HG03521 (cell line): ENCODE data around the gene FMNL3.
"Not testable (repeated sequence)": the region's sequence is repeated elsewhere in the genome, so short reads cannot be mapped to it uniquely, and the experiment has no call there.

Experiments used
- ATAC-seq: cut with Tn5 transposase; IDR thresholded peaks from one replicate; pipeline ENCODE4 v1.9.1; 2021; ENCODE audit warnings: mild to moderate bottlenecking, moderate library complexity; ENCODE audit not compliant: unreplicated experiment

FMNL3 gene, protein sequence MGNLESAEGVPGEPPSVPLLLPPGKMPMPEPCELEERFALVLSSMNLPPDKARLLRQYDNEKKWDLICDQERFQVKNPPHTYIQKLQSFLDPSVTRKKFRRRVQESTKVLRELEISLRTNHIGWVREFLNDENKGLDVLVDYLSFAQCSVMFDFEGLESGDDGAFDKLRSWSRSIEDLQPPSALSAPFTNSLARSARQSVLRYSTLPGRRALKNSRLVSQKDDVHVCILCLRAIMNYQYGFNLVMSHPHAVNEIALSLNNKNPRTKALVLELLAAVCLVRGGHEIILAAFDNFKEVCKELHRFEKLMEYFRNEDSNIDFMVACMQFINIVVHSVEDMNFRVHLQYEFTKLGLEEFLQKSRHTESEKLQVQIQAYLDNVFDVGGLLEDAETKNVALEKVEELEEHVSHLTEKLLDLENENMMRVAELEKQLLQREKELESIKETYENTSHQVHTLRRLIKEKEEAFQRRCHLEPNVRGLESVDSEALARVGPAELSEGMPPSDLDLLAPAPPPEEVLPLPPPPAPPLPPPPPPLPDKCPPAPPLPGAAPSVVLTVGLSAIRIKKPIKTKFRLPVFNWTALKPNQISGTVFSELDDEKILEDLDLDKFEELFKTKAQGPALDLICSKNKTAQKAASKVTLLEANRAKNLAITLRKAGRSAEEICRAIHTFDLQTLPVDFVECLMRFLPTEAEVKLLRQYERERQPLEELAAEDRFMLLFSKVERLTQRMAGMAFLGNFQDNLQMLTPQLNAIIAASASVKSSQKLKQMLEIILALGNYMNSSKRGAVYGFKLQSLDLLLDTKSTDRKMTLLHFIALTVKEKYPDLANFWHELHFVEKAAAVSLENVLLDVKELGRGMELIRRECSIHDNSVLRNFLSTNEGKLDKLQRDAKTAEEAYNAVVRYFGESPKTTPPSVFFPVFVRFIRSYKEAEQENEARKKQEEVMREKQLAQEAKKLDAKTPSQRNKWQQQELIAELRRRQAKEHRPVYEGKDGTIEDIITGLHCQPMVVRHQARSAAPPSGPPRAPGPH

DNA sequence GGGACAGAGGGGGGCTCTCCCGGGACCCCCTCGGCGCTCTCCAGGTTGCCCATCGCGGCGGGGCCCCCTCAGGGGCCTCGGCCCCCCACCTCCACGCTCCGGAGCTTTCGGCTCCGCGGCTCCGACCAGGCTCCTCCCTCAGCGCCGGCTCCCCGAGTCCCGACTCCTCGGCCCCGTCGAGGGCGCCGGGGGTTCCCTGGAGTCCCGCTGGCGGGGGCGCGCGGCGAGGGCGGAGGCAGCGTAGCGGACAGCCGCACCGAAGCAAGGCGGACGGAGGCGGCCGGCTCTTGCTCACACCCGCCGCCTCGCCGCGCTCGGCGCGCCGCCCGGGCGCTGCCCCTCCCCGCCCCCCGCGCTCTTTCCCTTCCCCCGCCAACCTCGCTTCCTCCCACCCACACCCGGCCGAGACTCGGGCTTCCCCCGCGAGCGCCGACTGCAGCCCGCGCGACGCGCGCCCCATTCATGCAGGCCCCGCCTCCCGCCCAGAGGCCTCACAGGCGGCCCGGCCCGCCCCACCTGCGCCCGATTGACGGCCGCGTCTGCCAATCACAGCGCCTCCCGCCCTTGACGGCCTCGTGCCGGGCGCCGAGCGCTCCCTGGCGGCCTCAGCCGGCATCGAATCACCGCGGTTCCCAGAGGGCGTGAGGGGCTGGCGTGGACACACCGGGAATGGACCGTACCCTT lies at the start of gene FMNL3:
Gene FMNL3, minus strand, starts transcription at position 278 of the 684 bp plus-strand sequence. Its CDS starts 225 bp downstream, at position 53.
- peak; percentile 82 for ATAC-seq

DNA sequence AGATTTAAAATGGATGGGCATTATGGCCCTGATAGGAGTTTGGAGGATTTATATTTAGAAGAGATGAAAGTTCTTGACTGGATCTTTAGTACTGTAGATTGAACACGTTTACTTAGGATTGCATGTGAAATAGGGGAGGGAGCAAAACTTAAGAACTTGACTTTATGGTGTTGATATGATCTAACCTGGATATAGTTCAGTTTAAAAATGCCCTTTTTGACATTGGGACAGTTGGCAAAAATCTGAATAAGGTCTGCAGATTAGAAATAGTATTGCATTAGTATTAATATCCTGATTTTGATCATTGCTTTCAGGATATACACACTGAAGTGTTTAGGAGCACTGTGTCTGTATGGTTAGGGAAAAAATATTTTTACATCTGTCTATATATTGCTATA lies 43.8 kb upstream of the FMNL3 start:
- no peak for ATAC-seq

DNA sequence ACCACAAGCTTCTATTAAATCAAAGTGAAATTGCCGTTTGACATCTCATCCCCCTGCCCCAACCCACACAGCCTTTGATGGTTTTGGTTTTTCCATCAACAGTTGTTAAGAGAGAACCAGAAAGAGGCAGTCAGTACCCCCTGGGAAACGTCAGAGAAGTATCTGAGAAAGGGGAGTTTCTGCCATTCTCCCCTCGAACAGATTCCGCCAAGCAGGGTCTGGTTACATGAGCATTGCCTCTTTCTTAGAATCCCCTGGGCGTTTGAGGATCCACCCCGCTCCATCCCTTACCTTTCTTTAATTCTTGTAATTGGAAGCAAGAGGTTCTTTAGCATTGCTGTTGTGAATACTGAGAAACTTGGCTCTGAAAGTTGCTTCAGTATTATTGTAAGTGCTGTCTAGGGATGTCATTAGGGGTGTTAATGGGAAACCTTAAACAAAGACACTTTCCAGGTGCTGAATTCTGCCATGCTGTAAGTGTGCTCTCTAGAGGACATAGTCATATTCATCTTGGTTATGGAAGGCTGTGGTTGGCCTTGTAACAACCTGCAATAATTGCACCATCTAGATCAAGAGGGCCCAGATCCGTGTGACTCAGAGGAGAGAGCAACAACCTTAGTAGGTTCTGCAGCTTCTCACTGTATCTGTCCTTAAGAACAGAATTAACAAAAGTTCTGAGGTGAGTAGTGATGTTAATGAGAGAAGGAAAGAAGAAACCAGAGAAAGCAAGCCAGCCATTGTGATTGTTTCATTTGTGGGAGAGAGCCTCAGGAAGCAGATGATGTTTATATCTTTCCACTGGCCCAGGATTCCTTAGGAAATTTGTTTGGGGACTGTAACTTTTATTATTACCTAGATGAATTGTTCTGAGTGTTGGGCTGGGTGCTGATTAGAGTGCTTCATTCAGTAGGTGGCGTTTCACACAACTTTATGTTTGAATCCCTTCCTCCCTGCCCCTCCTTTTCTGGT lies 43.1 kb upstream of the FMNL3 start:
- no peak for ATAC-seq

DNA sequence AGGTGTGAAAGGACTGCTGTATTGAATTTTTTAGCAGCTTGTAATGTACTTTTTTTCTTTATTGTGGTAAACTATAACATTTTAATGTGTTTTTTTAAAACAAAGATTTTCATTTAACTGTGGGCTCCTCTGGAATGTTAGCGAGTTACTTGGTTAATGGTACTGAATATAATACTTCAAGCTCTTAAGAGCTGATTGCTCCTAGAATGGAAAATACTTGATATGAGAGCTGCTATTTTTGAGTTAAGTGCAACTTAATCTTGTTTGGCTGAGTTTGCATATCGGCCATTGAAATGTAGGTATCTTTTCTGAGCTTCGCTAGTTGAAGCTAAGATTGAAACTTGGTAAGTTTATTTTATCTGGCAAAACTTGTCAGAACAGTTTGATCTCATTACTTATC lies 41.6 kb upstream of the FMNL3 start:
- no peak for ATAC-seq

DNA sequence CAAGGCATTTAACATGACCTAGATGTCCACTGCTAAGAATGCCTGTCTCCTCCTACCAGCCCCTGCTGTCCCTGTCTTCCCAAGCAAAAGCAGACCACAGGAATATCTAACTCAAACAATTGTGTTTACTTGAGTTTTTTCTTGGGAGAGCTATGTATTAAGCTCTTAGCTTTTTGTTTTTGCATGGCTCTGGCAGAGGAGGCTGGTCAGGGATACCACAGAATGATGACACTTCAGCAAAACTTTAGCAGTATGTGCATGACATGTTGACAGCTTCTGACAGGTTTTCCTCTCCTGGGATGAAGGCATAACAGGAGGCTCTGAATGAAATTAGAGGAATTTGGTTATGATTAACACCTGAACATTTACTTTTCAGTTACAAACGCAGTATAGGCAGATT lies 41.1 kb upstream of the FMNL3 start:
- no peak for ATAC-seq

DNA sequence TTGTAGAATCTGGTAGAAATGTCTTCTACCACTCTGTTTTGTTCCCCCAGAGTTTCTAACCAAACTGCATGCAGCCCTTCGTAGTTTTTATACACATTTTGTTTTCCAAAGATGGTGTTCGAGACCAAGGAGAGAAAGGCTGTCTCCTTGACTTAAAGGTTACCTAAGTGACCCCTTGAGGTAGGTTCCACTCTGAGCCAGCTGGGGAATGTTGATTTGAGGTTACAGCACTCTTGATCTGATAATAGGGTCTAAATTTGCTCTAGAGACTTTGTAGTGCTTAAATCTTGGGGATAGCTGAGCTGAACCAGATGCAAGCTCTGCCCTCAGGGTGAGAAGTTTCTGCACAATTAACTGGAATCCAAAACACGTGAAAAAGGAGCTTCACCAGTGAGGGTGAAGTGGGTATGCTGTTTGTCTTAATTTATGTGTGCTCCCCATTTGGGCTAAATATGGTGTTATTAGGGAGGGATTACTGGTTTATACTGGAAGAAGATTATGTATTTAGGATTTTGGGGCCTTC lies 37.2 kb upstream of the FMNL3 start:
- no peak for ATAC-seq

DNA sequence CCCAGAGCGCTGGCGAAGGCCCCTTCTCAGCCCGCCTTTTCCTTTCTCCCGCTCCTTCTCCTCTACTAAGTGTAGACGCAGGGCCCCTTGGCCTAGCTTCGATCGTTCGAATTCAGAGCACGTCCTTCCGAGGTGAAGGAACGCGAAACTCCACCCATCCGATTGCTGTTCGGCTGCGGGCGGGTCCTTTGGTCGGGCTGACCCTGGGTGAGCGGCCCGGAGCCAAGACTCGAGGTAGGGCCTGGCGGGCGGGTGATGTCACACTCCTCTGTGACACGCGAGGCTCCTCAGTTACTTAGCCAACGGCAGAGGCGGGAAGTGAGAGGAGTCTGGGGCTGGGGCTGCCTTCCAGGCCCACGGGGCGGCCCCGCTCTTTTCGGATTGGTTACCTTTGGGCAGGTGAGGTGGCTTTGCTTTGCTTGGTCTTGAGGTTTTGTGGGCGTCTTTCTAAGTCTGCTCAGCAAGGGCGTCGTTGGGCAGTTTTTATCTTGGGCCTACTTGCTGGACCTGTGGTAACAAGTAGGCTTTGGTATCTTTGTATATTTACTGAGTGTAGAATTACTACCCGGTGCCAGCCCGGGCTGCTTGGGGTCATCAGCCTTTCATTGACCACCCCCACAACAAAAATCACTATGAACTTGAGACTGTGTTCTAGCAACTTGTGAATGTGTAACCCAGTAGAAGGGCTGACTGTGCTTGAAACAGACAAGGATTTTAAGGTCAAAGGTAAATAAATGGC lies 34.8 kb upstream of the FMNL3 start:
- peak; percentile 52 for ATAC-seq

DNA sequence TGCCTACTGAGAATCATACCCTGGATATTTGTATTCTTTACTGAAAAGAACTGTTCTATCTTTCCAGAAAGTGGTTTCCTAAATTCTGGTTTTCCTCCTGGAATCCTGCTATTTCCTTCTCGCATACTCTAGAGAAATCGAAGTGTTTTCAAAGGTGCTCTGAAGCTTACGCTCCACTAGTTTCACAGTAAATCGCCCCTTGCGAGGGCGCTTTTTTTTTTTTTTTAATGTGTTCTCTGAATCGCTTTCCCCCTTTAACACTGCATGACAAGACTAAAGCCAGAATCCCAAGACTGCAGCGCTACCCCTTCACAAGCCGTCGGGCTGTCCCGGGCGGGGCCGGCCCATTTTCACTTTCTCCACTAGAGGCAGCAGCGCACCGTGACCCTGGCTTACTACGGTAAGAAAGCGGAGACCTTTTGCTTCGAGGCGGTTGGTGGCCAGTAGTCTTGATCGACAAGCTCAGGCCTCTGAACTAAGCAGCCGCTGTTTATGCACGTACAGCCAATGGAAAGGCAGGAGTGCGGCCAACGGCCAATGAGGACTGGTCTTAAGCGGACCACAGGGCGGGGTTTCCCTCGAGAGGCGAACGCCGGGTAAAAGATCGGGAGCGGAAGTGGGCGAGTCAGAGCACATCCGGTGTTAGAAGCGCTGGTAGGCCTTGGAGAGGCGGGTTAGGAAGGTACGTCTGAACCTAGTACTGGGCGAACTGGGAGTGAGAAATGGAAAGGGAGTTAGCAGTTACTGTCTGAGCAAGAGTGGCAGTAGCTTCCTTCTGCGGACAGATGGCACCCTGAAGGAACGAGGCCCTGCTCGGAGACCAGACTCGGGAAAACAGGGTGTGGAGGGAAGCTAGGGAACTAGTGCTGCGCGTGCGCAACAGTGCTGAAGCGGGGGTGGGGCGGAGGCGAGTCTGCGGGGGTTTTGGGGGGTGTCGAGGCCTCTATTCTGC lies 34.0 kb upstream of the FMNL3 start, which contains the start of gene TMBIM6:
Gene TMBIM6, plus strand, starts transcription at position 628 of the 952 bp plus-strand sequence. CDS start 10,937 bp downstream, outside the sequence.
- ATAC-seq, result peak; percentile 90

DNA sequence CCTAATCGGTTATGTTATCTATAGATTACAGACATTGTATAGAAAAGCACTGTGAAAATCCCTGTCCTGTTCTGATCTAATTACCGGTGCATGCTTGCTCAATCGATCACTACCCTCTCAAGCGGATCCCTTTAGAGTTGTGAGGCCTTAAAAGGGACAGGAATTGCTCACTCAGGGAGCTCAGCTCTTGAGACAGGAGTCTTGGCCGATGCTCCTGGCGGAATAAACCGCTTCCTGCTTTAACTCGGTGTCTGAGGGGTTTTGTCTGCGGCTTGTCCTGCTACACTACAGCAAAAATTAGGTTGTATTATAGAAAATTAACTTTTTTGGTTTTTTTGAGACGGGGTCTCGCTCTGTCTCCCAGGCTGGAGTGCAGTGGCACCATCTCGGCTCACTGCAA lies 33.1 kb upstream of the FMNL3 start:
- ATAC-seq, result not testable (repeated sequence)

DNA sequence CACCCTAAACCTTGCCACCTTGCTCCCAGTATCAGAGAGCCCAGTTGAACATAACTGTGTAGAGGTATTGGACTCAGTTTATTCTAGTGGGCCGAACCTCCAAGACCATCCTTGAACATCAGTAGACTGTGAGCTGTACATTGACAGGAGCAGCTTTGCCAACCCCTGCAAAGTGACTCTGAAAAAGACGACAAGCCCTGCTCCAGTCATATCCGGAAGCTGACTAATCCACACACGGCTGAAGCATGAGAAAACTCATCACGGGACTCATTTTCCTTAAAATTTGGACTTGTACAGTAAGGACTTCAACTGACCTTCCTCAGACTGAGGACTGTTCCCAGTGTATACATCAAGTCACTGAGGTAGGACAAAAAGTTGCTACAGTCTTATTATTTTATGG lies 31.5 kb upstream of the FMNL3 start:
- ATAC-seq, result not testable (repeated sequence)

DNA sequence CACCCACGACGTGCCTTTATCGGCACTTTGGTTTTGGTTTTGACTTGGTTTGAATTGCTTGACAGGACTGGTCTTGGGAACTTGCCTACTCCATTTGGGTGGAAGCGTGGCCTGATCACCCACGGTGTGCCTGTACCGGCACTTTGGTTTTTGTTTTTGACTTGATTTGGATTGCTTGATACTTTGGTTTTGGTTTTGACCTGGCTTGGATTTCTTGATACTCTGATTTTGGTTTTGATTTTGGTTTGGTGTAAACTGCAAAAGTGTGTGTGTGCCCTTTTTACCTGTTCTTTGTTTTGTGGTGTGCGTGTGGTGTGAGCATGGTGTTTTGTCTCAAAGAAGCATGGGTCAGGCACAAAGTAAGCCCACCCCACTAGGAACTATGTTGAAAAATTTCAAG lies 27.7 kb upstream of the FMNL3 start:
- not testable (repeated sequence) for ATAC-seq

DNA sequence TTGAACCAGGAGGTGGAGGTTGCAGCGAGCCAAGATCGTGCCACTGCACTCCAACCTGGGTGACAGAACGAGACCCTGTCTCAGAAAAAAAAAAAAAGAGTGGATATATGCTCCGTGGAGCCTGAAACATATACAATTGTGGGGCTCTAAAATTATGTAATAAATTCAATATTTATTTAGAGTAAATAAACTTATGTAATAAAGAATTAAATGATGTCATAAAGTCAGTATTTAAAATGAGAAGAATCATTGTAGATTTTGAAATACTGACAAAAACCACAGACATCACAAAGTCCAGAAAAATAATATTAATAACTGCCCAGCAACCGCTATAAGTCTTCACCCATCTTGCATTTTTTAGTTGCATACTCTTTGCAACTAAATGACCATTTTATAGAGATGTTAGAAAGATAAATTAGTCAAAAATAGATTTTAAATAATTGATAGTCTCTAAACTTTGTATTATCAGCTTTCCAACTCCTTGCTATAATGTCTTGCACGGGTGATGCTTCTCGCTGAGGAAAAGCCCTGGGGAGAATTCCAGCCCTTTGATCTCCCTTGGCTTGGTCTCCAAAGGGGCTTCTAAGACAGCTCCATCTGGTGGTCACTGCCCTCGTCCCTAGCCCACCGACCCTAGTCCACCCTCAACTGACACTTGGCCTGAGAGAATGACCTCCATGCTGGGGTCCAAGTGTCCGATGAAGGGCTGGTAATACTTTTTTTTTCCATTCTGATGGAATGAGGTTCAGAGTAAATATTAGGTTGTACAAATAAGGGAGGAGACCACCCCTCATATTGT lies 26.2 kb upstream of the FMNL3 start:
- ATAC-seq, result no peak

DNA sequence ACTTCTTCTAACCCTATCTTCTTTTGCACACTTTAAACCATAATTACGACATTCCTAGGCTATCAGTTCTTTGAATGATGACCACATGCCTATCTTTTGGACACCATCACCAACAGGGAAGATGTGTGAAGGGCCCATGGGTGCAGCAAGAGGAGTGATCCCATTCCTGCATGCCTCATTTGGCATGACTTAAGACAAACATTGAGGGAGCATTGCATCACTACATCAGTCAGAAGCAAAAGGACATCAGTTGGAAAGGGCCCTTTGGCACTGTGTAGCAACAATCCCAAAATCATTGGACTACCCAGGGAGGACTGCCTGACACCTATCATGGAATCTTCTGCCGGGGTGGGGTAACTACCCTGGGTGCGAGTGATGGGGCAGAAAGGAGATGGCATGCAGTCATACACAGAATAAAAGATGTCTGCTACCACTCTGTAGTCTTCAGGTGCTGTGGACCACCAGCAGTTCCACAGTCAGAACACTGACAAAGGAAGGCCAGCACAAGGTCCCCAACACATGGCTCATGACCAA lies 23.4 kb upstream of the FMNL3 start:
- no peak for ATAC-seq

DNA sequence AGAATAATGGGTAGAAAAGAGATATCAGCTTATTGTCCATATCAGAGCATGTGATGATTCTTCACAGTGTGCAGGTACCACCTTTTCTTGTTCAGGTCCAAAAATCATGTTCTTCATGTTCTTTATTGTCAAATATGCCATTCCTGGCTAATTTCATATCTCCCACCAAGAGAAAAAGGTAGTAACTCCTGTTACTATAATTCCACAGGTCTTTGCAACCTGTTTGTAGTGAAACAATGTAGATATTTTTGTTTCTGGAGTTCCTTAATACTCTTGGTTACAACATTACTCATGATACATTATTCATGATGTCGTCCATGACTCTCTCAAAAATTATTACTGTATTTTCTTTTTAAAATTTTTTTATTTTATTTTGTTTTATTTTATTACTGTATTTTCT lies 22.8 kb upstream of the FMNL3 start:
- ATAC-seq, result no peak

DNA sequence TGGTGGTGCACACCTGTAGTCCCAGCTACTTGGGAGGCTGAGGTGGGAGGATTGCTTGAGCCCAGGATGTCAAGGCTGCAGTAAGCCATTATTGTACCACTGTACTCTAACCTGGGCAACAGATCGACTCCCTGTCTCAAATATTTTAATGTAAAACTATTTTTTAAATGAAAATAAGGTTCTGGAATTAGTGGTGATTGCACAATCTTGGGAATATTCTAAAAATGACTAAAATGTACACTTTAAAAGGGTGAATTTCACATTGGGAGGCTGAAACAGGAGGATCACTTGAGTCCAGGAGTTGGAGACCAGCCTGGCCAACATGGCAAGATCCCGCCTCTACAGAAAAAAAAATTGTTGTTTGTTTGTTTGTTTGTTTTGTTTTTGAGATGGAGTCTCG lies 21.2 kb upstream of the FMNL3 start:
- ATAC-seq, result no peak

DNA sequence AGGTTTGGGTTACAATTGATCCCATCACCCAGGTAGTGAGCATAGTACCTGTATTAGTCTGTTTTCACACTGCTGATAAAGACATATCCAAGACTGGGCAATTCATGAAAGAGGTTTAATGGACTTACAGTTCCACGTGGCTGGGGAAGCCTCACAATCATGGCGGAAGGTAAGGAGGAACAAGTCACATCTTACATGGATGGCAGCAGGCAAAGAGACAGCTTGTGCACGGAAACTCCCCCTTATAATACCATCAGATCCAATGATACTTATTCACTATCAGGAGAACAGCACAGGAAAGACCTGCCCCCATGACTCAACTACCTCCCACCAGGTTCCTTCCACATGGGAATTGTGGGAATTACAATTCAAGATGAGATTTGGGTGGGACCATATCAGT lies 14.2 kb upstream of the FMNL3 start:
- not testable (repeated sequence) for ATAC-seq

DNA sequence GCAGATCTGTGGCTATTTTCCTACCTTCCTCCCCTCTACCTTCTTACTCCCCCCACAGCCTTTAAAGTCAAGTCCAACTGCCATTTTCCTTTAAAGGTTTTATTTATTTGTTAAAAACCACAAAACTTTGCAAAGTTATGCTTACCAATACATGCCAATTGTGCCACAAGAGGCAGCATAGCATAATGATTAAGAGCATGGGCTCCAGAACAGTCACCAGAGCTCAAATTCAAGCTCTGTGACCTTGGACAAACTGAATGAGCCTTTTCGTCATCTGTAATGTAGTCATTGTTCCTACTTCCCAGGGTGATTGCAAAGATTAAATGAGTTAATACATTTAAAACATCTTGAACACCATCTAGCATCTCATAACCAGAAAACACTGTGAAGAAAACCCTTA lies 13.0 kb upstream of the FMNL3 start:
- ATAC-seq, result no peak
